ENCODE data around the gene LIMS2.
A peak's percentile ranks its signal among the peaks of the same experiment; 100 is the strongest.

The LIMS2 gene

GRCh38 chr2:127674241-127675209 is 805 bp downstream of the LIMS2 start:
- peak; percentile 40 for DNase-seq (ENCODE audit: low read depth)

GRCh38 chr2:127673291-127674069 is 1.9 kb downstream of the LIMS2 start:
- no peak for DNase-seq (ENCODE audit: low read depth)

DNA sequence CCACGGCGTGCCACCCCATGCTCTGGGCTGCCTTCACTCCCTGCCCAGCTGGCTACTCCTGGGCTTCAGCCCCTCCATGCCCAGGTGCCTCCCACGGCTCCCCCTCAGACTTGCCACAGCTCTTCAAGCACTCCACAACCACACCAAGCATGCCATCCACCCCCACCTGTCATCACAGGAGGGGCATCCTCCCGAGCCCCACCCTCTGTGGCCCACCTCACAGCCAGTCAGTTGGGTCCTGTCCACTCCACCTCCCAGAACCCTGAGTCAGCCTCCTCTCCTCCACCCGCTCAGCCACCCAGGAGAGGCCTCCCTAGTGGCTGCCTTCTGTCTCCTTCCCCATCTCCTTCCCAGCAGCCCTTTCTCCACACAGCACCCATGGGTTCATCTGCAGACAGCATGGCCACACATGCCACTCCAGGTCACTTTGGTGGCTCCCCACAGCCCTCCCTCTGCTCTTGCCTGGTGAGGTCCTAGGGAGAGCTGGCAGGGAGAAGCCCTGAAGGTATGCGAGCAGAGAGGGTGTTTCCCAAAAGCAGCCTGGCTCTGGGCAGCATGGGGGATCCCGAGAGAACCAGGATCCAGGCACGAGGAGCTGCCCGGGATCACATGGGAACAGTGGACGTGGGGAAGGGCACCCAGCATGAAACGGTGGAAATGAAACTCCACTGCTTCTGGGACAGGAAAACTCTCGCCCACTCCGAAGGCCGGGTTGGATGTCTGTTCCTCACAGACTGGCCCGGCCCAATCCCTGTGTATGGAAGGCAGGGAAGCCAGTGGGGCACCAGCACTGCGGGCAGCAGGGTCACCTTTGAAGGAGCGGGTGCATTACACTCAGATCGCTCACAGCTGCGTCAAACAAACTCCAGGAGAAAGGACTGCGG is 2.7 kb downstream of the LIMS2 start:
- peak; percentile 13 for DNase-seq (ENCODE audit: low read depth)

DNA sequence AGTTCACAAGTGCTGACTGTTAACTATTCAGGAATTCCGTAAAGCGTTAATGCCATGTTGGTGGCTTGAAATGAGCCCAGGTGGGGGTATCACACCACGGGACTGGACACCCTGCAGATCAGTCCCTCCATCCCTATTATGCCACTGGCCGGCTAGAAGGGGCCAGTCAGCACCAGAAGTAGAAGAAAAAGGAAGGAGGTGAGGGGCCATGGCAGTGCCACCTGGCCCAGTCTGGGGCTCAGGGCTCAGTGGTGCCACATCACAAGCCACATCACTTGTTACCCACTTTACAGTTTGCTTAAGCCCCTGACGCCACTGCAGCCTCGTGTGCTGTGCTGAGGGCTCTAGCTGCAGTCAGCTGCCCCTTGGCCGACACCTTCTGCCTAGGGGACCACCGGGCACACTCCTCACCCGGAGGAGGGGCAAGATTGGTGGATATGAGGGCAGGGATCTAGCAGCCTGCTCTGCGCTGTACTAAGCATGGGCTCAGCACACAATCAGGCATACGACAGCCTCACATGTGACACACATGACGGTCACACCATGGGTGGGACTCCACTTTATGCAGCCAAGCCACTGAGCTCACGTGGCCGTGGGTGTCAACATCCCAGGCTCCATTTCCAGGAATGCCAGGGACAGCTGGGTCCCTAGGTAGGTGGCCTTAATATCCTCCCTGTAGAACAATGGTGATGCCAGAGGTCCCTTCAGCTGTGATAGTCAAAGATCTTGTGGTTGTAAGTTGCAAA is 3.6 kb downstream of the LIMS2 start:
- DNase-seq (ENCODE audit: low read depth) = no peak

- no peak for DNase-seq (ENCODE audit: low read depth)
Observed at GRCh38 chr2:127670957-127671290, 4.4 kb downstream of the LIMS2 start.

GRCh38 chr2:127670055-127670956 is 5.0 kb downstream of the LIMS2 start:
- DNase-seq (ENCODE audit: low read depth) = no peak

GRCh38 chr2:127669056-127669455 is 6.3 kb downstream of the LIMS2 start:
- no peak for DNase-seq (ENCODE audit: low read depth)

- DNase-seq (ENCODE audit: low read depth) = no peak
Observed at GRCh38 chr2:127665267-127665893, 9.9 kb downstream of the LIMS2 start.

DNA sequence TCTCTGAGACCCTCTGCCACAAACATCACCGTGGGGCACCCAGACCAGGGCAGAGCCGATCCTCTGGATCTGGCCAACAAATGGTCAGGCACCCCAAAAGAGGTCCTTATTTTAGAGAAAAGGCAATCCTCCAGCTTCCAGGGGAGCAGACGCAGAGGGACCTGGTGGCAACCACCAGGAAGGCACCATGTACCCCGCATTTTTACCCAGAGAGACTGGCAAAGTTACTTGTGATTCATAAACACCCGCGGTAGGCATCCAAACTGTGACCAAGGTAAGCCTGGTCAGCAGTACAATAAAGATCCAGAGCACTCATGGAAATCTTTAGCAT is 10.5 kb downstream of the LIMS2 start:
- no peak for DNase-seq (ENCODE audit: low read depth)

DNA sequence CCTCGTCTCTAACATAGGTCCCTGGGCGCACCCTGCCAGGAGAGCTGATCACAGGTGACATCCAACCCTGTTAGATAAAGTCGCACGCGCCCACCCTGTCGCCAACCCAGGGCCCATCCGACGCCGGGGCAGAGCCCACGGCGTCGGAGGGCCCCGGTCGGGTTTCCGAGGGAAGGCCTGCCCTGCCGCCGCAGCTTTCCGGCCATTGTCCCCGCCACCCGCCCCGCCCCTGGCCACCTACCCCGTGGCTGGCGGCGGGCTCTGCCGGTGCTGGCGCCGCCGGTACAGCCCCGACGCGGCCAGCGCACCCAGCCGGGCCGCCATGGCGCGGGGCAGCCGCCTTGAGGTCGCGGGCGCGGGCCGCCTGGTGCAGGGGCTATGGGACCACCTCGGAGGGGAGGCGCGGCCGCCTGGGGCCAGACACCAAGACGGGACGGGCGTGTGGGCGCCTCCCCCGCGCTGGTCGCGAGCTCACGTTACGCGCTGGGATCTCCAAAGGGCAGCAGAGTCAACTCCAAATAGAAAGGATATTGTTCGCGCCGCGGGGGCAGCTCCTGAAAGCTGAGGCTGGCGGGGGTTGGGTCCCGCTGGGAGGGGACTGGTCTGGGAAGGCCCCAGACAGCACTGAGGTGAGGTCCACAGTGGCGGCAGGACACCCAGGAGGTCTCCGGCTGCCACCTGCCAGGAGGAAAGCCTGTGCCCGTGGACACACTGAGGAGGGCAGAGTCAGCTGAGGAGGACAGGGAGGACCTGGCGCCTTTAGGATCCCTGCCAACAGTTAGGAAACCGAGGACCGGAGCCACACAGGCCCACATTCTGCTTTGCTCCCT is 11.1 kb downstream of the LIMS2 start:
- no peak for DNase-seq (ENCODE audit: low read depth)

GRCh38 chr2:127663566-127664064 is 11.7 kb downstream of the LIMS2 start:
- DNase-seq (ENCODE audit: low read depth) = no peak

DNA sequence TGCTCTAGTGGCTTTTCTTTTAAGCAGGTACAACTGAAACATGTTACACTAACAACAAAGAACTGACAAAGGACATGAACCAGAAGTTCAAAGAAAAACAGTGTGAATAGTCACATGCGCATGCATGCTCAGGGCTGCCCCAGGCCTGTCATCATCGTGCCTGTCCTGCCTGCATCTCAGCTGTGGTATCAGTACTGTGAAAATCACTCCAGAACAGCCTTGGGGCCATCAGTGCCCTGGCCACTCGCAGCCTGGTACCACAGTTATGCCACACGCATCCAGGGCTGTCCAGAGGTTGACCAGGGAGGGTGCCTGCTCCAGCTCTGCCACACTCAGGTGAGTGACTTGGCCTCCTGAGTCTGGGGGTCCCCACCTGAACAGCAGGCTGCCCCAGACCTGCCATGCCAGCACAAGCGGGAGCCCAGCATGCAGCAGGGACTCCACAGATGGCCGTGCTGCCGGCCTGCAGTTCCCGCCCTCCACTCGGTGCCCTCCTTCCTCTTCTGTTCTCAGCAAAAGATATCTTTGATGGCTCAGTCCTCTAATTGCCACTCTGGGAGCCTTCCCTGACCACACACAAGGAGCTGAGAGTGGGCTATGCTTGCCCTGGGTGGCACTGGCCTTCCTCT is 12.3 kb downstream of the LIMS2 start:
- DNase-seq (ENCODE audit: low read depth) = no peak

DNA sequence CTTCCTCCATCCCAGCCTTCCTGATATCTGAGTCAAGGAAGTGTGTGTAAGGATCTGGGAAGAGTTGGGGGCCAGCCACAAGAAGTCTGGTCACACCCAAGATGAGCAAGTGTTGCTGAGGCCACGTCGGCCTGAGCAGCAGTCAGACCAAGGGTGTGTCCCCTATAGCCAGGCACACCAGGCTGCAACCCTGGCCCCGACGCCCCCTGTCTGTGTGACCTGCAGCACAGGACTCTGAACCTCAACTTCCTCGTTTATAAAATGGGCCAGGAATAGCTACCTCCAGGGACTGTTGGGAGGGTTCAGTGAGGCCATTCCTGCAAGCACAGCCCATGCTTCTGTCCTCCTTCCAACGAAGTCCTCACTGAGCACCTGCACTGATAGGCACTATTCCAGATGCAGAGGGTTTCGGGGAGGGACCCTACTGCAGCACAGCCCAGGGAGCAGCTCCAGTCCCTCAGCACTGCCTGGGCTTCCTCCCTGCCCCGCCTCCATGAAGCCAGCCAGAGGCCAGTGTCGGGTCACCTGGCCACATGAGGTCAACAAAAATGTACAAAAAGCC is 13.3 kb downstream of the LIMS2 start:
- DNase-seq (ENCODE audit: low read depth) = peak; percentile 46

DNA sequence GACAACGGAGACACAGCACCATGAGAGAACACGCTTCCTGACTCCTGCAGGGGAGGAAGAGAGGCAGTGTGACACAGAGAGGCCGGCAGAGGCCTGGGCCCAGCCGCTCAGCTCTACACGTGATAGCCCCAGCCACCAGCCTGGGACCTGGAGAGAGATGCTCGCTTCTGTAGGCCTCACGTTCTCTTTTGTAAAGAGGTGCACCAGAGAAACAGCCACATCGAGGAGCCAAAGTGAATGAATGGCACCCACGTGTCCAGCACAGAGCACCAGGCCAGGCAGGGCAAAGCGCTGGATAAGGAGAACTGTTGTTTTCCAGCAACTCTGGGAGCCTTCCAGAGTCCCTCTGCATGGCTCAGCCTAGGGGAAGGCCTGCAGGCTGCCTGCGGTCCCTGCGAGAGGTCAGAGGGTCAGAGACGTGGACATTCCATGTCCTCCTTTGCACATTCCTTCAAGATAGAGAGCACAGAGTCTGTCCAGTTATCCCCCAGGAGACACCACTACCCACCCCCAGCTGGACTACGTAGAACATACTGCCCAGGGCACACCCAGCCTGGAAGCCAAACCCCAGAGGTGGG is 14.2 kb downstream of the LIMS2 start:
- DNase-seq (ENCODE audit: low read depth) = no peak

DNA sequence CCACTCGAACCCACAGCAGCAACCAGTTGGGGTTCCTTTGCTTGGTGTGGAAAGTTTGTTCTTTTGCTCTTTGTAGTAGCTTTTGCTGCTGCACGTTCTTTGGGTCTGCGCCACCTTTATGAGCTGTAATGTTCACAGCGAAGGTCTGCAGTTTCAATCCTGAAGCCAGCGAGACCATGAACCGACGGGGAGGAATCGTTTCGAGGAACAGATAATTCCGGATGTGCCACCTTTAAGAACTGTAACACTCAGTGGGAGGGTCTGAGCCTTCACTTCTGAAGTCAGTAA is 15.1 kb downstream of the LIMS2 start:
- DNase-seq (ENCODE audit: low read depth) = no peak

GRCh38 chr2:127659408-127660290 is 15.7 kb downstream of the LIMS2 start:
- no peak for DNase-seq (ENCODE audit: low read depth)
